Measurements from ENCODE around the gene PRMT7. TPM values are rescaled to one million over a fixed set of nuclear protein-coding genes. Genes with fewer than 3 reads are reported as not detected.

Gene PRMT7
- total RNA-seq, 2 experiments from 2014 or later, result 62.7 to 70.7 TPM

DNA sequence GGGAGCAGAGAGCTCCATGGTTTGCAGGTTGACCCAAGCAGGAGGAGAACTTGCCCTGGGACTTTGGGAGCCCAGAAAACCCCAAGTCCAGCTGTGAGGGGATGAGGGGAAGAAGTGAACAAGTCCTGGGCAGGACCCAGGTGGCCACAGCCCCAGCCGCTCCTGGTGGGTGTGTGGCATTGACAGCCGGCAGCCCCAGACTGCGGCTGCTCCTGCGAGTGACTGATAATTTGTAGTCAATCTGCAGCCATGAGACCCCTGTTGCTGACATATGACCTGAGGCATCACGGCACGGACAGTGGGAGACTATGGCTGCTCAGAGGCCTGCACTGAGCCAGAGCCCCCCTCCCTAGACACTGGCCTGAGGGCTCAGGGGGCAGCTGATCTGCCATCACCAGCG is 66.4 kb downstream of the PRMT7 start:
- peaks cover 18% of the 10 kb centered on the region for H3K4me1 Mint-ChIP-seq
- intact Hi-C loops (cut with DNase I, micrococcal nuclease), result no loop called here
- ChIA-PET POLR2A (no interaction called here), CTCF (interaction anchor here (0.6 kb wide), 1 partner anchor 21 kb away, joined by 3 read pairs; no protein-coding TSS in a partner anchor)
- no peak overlapping the region for H3K4me3 Mint-ChIP-seq
- DNase-seq (no peak), ATAC-seq (no peak)
- peaks cover 2% of the 10 kb centered on the region for H3K27me3 Mint-ChIP-seq
- no peaks in the 10 kb centered on the region for H3K9me3 Mint-ChIP-seq (ENCODE audit: low read depth)
- H3K36me3 Mint-ChIP-seq (ENCODE audit: low read depth), result no peaks in the 10 kb centered on the region
- no peak overlapping the region for H3K27ac Mint-ChIP-seq

DNA sequence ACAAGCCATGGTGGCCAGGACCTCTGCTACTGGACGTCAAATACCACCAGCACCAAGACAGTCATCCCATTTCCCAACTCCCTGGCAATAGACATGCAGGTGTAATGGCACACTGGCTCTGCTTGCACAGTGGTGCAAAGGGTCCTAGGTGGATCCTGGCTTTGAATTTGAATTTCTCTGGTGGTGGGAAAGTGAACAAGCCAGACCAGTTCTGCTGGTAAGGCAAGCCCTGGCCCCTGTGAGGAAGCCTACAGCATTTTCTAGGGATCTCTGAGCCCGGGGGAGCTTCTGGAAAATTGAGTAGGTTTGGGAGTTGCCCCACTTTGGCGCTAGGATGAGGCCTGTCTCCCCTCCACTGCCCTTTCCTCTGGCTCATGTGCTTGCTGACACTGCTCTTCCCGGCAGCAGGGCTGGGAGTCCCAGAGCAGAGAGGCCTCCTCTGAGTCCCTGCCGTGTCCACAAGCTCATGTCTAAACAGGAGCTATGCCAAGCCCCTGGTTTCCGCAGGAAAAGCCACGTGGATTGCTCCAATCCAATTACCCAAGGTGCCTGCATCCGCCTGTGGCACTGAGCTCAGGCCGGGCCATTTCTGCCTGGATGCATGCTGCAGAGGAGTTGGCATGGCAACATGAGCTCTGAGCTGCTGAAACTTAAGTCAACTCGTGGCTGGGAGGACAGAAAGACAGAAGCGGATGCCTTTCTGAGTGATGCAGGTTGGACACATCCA is 67.0 kb downstream of the PRMT7 start:
- H3K4me3 Mint-ChIP-seq, result no peak overlapping the region
- H3K9me3 Mint-ChIP-seq (ENCODE audit: low read depth), result no peaks in the 10 kb centered on the region
- H3K4me1 Mint-ChIP-seq, result peaks cover 18% of the 10 kb centered on the region
- no peak overlapping the region for H3K27ac Mint-ChIP-seq
- CTCF ChIA-PET, result interaction anchor here (0.7 to 1.3 kb wide), 2 partner anchors 12 to 30 kb away, joined by 3 read pairs; no protein-coding TSS in a partner anchor
- POLR2A ChIA-PET, result no interaction called here
- no peaks in the 10 kb centered on the region for H3K36me3 Mint-ChIP-seq (ENCODE audit: low read depth)
- ATAC-seq, result no peak
- no peak for DNase-seq
- intact Hi-C loops (cut with DNase I, micrococcal nuclease), result no loop called here
- peaks cover 2% of the 10 kb centered on the region for H3K27me3 Mint-ChIP-seq

DNA sequence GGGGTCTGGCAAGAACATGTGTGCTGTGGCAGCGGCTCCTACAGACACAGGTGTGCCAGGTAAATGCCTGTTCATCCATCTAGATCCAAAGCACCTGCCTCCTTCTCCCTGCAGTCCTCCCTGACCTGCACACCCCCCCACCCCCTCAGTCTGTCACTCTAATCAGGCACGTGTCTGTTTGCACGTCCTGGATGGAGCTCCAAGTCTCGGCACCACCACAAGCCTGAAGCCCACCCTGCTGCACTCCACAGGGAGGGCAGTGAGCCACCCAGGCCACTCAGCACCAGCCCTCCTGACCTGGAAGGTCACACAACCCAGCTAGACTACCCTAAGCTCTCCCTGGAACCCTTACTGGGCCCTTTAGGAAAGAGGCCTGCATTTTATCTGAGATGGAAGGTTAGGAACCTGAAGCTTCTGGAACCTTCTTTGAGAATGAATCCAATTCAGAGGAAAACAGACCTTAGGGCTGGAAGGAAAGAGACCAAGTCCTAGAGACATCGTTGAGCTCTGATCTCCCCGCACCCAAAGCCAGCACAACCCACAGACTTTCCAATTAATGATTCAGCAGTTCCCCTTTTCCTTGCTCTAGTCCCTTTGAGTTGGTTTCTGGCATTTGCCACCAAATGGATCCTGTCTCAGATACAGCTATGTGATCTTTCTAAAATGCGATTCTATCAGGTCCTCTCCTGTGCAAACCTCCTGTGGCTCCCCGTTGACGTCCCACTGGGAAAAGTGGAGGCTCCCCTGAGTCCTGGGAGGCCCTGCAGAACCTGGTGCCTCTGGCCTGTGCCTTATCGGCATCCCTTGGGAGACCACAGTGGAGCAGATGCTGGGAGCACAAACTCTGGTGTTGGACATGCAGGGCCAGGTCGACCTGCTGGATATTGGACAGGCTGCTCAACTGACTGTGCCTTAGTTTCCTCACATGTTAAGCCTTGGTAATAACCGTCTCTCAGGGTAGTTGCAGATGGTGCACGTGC is 67.9 kb downstream of the PRMT7 start:
- CTCF ChIA-PET, result interaction anchor here (0.6 to 1.3 kb wide), 4 partner anchors 11 to 117 kb away, joined by 3 read pairs; no protein-coding TSS in a partner anchor

DNA sequence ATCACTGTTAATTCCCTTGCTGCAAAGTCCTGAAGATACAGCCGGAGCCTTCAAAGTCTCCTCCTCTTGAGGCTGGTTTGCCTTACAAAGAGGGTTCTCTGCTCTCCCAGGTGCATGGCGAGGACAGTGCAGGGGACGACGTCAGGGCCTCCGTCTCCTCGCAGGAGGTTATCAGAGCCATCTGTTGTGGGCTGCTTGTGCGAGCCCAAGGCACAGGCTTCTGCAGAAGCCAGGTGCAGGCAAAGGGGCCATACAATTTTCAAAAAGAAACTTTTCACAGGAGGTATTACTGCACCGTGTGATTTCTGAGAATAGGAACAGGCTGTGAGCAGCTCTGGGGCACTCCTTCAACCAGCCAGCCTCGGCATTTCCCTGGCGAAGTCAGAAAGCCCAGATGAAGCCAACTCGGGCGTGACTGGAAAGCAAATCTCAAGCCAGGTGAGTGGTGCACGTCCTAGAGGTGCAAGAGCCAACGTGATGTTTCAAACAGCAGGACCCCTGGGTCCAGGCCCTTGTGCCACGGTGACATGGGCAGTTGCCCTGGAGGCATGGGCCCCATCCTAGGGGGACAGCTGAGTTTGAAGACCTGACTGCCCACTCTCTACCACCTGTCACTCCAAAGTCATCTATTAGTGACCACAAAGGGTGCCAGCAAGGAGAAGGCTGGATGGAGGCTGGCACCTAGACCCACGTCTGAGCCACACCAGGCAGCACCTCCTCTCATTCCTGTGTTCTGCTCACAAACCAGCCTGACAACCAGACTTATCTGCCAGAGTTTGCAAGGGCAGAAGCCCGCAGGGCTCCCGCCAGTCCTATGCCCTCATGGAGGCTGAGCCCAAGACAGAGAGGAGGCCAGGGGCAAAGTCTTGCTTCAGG is 68.9 kb downstream of the PRMT7 start:
- Mint-ChIP-seq H3K4me3 (no peak overlapping the region), H3K36me3 (ENCODE audit: low read depth) (no peaks in the 10 kb centered on the region), H3K4me1 (peaks cover 18% of the 10 kb centered on the region), H3K9me3 (ENCODE audit: low read depth) (no peaks in the 10 kb centered on the region), H3K27ac (no peak overlapping the region), H3K27me3 (peaks cover 2% of the 10 kb centered on the region)
- ChIA-PET CTCF (interaction anchor here (0.6 to 1.4 kb wide), 4 partner anchors 17 to 118 kb away, joined by 3 to 4 read pairs (median 4); no protein-coding TSS in a partner anchor), POLR2A (no interaction called here)
- no peak for DNase-seq
- ATAC-seq, result peak; percentile 40
- intact Hi-C loops (cut with DNase I, micrococcal nuclease), result no loop called here

More for the DNA sequence above, 67.9 kb downstream of the PRMT7 start:
- no peak for DNase-seq
- intact Hi-C loops (cut with DNase I, micrococcal nuclease), result no loop called here
- H3K4me3 Mint-ChIP-seq, result no peak overlapping the region
- peaks cover 18% of the 10 kb centered on the region for H3K4me1 Mint-ChIP-seq
- POLR2A ChIA-PET, result no interaction called here
- no peaks in the 10 kb centered on the region for H3K36me3 Mint-ChIP-seq (ENCODE audit: low read depth)
- peaks cover 2% of the 10 kb centered on the region for H3K27me3 Mint-ChIP-seq
- no peak for ATAC-seq
- H3K9me3 Mint-ChIP-seq (ENCODE audit: low read depth), result no peaks in the 10 kb centered on the region
- H3K27ac Mint-ChIP-seq, result no peak overlapping the region

DNA sequence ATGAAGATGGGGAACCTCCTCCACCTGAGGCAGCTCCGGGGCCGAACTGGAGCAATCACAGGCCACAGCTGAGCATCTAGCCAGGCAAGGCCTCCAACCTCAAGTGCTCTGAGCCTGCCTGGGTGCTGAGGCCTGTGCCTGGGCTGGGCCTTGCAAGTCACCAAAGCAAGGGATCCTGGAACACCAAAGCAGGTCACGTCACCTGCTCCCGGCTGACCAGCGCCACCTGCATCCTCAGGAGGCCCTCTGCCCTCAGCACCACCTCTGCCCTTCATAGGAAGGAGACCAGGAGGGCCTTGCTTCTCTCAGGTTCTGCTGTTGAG is 69.5 kb downstream of the PRMT7 start:
- POLR2A ChIA-PET, result no interaction called here
- H3K27ac Mint-ChIP-seq, result no peak overlapping the region
- no peak for DNase-seq
- no peak for ATAC-seq
- H3K4me1 Mint-ChIP-seq, result peaks cover 18% of the 10 kb centered on the region
- H3K27me3 Mint-ChIP-seq, result peaks cover 2% of the 10 kb centered on the region
- H3K36me3 Mint-ChIP-seq (ENCODE audit: low read depth), result no peaks in the 10 kb centered on the region
- CTCF ChIA-PET, result interaction anchor here (1.2 to 1.4 kb wide), 2 partner anchors 16 to 51 kb away, joined by 4 read pairs; no protein-coding TSS in a partner anchor
- no peak overlapping the region for H3K4me3 Mint-ChIP-seq
- H3K9me3 Mint-ChIP-seq (ENCODE audit: low read depth), result no peaks in the 10 kb centered on the region
- intact Hi-C loops (cut with DNase I, micrococcal nuclease), result no loop called here

DNA sequence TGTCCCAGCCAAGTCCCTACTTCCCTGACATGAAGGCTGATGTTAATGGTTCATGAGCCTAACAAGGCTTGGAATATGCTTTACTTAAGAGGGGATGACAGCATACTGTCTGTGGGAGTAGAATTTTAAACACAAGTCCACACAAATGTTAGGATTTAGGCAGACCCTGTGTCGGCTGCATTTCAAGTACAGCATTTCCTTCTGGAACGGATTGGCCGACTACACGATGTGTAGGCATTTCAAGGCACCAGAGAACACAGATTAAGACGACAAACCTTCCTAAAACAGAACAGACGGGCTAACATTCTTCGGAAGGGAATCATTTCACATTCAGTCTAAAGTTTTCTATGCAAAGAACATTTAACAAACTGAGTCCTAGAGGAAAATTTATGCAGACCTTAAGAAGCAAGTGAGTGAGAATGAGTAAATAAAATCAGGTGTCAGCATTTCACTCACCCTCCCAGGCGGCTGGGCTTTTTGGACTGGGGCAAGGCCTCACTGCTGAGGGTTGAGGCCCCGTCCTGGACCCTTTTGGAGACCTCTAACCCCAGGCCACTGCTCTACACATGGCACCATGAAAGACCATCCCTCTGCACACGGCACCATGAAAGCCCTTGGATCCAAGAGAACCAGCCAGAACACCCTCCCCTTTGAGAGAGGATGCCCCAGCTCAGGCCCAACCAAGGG is 70.0 kb downstream of the PRMT7 start:
- peaks cover 2% of the 10 kb centered on the region for H3K27me3 Mint-ChIP-seq
- H3K4me3 Mint-ChIP-seq, result no peak overlapping the region
- H3K4me1 Mint-ChIP-seq, result peaks cover 18% of the 10 kb centered on the region
- ChIA-PET POLR2A (no interaction called here), CTCF (interaction anchor here (0.5 to 2.0 kb wide), 8 partner anchors 10 to 562 kb away, joined by 3 to 6 read pairs (median 4); no protein-coding TSS in a partner anchor)
- DNase-seq, result no peak
- H3K9me3 Mint-ChIP-seq (ENCODE audit: low read depth), result no peaks in the 10 kb centered on the region
- intact Hi-C loops (cut with DNase I, micrococcal nuclease), result no loop called here
- no peaks in the 10 kb centered on the region for H3K36me3 Mint-ChIP-seq (ENCODE audit: low read depth)
- H3K27ac Mint-ChIP-seq, result no peak overlapping the region
- ATAC-seq, result no peak

DNA sequence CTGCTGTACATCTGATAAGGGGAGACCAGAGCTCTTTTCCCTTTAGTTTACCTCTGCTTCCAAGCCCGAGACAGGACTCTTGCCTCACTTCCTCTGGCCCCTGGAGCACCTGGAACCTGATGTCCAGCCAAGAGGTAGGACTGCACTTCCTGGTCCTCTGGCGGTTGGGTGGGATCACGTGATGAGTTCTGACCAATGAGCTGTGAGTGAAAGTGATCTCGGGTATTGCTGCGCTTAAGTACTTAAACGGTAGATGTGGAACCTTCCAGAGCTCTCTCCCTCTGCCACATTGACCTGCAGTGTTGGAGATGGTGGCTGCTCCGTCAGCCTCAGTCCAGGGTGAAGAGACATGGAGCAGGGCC is 70.5 kb downstream of the PRMT7 start:
- CTCF ChIA-PET, result interaction anchor here (0.5 to 2.0 kb wide), 9 partner anchors 10 to 562 kb away, joined by 3 to 6 read pairs (median 4); no protein-coding TSS in a partner anchor
- Mint-ChIP-seq H3K4me1 (peaks cover 18% of the 10 kb centered on the region), H3K4me3 (no peak overlapping the region), H3K27ac (no peak overlapping the region), H3K27me3 (peaks cover 2% of the 10 kb centered on the region), H3K36me3 (ENCODE audit: low read depth) (no peaks in the 10 kb centered on the region), H3K9me3 (ENCODE audit: low read depth) (no peaks in the 10 kb centered on the region)
- ATAC-seq (no peak), DNase-seq (no peak)
- POLR2A ChIA-PET, result interaction anchor here (0.6 to 1.4 kb wide), 2 partner anchors 10 to 622 kb away, joined by 4 read pairs; no protein-coding TSS in a partner anchor
- intact Hi-C loops (cut with DNase I, micrococcal nuclease), result no loop called here

DNA sequence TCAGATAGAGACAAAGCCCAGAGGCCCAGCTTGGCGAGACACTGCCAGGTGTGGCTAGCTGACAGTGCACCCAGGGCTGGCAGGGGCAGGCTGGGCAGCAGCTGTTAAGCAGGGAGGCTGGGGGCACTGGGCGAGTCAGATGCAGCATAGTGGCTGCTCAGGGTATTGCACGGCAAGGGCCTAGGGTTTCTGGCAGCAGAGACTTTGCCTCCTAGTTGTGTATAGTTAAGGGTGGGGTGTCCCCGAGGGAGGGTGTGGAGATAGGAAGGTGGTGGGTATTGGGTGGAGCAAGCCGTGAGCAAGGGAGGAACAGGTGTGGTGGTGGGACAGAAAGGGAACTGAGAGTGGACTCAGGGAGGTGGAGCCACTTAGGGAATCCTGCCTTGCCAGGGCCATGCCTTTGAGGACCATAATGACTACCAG is 71.5 kb downstream of the PRMT7 start:
- ATAC-seq (peak; percentile 35), DNase-seq (no peak)
- Mint-ChIP-seq H3K27ac (no peak overlapping the region), H3K4me3 (no peak overlapping the region), H3K36me3 (ENCODE audit: low read depth) (no peaks in the 10 kb centered on the region), H3K4me1 (peaks cover 18% of the 10 kb centered on the region), H3K27me3 (peaks cover 2% of the 10 kb centered on the region), H3K9me3 (ENCODE audit: low read depth) (no peaks in the 10 kb centered on the region)
- POLR2A ChIA-PET, result interaction anchor here (1.4 kb wide), 1 partner anchor 11 kb away, joined by 4 read pairs; no protein-coding TSS in a partner anchor
- CTCF ChIA-PET, result interaction anchor here (0.9 to 2.0 kb wide), 6 partner anchors 11 to 118 kb away, joined by 3 to 6 read pairs (median 4); no protein-coding TSS in a partner anchor
- intact Hi-C loops (cut with DNase I, micrococcal nuclease), result no loop called here

DNA sequence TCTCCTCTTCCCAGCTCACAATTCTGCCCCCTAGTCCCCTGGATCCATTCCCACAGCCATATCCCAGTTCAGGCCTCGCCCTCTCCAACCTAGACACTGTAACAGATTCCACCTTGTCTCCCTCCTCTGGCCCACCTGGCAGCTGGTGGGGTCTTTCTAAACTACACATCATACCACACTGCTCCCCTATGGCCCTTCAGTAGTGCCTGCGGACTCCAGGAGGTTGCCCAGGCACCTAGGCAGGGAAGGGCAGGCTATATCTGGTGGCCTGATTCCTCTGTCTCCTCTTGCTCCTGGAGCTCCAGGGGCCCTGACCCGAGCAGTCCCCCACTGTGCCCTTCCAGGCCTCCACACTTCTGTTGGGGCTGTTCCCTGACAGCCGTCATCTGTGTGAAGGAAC is 73.0 kb downstream of the PRMT7 start:
- no peak overlapping the region for H3K4me3 Mint-ChIP-seq
- DNase-seq (no peak), ATAC-seq (no peak)
- no peak overlapping the region for H3K27ac Mint-ChIP-seq
- CTCF ChIA-PET, result interaction anchor here (1.1 to 1.3 kb wide), 2 partner anchors 14 to 20 kb away, joined by 3 to 4 read pairs; no protein-coding TSS in a partner anchor
- no peaks in the 10 kb centered on the region for H3K9me3 Mint-ChIP-seq (ENCODE audit: low read depth)
- H3K27me3 Mint-ChIP-seq, result peaks cover 2% of the 10 kb centered on the region
- intact Hi-C loops (cut with DNase I, micrococcal nuclease), result no loop called here
- H3K4me1 Mint-ChIP-seq, result peaks cover 14% of the 10 kb centered on the region
- no peaks in the 10 kb centered on the region for H3K36me3 Mint-ChIP-seq (ENCODE audit: low read depth)
- POLR2A ChIA-PET, result no interaction called here

DNA sequence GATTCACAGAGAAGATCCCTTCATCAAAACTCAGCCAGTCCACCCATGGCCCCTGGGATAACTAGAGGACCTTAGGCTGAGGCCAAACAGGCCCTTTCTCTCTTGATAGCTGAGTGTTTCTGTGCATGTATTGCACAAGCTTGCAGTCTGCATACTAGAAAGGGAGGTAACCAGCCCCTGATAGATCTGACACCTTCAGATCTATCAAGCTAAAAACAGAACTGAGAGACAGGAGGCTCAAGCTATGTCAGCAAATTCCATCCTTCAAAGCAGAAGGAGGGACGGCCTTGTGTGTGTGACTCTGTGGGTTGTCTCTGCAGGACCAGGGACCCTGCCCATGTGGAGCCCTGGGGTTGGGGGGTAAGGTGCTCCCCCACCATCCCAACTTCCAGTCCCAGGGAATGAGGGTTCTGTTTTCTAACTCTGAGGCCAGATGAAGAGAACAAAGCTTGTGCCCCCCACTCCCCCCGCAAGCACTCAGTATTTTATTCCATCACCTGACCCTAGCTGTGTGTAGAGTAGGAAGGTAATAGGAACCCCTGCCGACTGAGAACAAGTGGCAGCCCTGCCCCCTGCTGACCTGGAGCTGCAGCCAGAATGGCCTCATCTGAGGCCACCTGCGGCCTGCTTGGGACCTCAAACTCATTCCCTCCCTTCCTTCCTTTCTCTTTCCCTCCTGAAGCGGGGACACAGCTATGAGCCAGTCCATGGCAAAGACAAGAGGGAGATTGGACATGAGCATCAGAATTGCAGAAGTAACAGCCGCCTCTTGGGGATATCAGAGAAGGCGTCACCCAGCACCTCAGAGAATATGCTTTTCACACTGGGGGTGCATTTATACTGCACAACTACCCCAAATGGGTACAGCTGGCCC is 73.7 kb downstream of the PRMT7 start:
- Mint-ChIP-seq H3K4me1 (peaks cover 7% of the 10 kb centered on the region), H3K27me3 (no peaks in the 10 kb centered on the region), H3K27ac (no peak overlapping the region), H3K36me3 (ENCODE audit: low read depth) (no peaks in the 10 kb centered on the region), H3K9me3 (ENCODE audit: low read depth) (no peaks in the 10 kb centered on the region), H3K4me3 (no peak overlapping the region)
- DNase-seq, result no peak
- intact Hi-C loops (cut with DNase I, micrococcal nuclease), result no loop called here
- no peak for ATAC-seq
- POLR2A ChIA-PET, result no interaction called here
- CTCF ChIA-PET, result interaction anchor here (0.6 to 1.3 kb wide), 7 partner anchors 10 to 290 kb away, joined by 3 to 5 read pairs (median 3); no protein-coding TSS in a partner anchor

Data from activated CD4-positive, alpha-beta T cell treated with anti-CD3 and anti-CD28 coated beads for 36 hours (primary cell).